GM19438 (cell line): ENCODE data around the gene KMT2E.
"Not testable (repeated sequence)": the region's sequence is repeated elsewhere in the genome, so short reads cannot be mapped to it uniquely, and the experiment has no call there.

Source experiments
- ATAC-seq: cut with Tn5 transposase; IDR thresholded peaks from one replicate; pipeline ENCODE4 v1.9.1; 2021; ENCODE audit warnings: low read depth; ENCODE audit not compliant: unreplicated experiment

KMT2E gene

DNA sequence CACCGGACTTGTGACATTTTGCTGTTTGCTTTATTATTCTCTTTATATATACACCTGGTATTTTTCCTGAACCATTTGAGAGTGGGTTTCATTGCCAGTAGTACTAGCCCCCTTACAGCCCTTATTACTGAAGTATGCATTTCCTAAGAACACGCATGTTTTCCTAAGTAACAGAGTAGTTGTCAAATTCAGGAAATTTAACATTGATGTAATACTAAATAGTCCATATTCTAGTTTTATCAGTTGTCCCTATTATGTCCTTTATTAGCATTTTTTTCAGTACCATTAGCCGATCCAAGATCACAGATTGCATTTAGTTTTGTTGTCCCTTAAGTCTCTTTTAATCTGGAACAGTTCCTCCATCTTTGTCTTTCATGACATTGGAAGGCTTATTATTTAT is 8.0 kb downstream of the KMT2E start:
- ATAC-seq: no peak

- ATAC-seq: no peak
Measured at GRCh38 chr7:105022458-105022857, 8.5 kb downstream of the KMT2E start.

- no peak for ATAC-seq
Measured at GRCh38 chr7:105024734-105025133, 10.7 kb downstream of the KMT2E start.

DNA sequence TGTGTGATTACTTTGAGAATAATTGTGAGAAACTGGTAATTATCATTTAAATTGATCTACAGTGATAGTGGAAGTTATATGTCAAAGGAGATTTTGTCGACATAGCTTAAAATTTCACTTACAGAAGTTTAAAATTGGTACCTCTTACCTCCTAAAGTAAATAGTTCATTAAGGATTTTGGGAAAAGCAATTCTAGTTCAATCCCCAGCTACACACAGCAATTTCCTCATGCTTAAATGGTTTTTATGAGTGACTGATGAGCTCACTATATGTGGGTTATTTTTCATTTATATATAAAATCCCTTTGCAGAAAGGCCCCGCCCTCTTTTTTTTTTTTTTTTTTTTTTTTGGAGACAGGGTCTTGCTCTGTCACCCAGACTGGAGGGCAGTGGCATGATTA is 12.7 kb downstream of the KMT2E start:
- no peak for ATAC-seq

- ATAC-seq: no peak
Measured at GRCh38 chr7:105027176-105027853, 13.3 kb downstream of the KMT2E start.

DNA sequence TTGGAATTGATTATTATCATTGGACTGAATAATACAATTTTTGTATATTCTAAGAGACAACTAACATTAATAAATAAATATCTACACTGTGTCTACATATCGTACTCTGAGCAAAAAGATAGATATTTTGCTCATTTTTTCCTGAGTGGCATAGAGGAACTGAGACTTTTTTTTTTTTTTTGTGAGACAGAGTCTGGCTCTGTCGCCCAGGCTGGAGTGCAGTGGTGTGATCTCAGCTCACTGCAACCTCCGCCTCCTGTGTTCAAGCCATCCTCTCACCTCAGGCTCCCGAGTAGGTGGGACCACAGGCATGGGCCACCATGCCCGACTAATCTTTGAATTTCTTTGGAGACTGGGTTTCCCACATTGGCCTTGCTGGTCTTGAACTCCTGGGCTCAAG is 14.0 kb downstream of the KMT2E start:
- no peak for ATAC-seq

DNA sequence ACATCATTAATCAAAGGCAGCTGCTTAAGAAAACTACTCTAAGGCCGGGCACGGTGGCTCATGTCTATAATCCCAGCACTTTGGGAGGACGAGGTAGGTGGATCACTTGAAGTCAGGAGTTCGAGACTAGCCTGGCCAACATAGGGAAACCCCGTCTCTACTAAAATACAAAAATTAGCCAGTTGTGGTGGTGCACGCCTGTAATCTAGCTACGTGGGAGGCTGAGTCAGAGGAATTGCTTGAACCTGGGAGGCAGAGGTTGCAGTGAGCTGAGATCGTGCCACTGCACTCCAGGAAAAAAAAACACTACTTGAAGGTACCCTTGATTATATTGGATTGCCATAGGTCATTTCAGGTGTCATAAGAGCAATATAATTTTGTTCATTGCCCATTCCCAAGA is 14.9 kb downstream of the KMT2E start:
- ATAC-seq: not testable (repeated sequence)

DNA sequence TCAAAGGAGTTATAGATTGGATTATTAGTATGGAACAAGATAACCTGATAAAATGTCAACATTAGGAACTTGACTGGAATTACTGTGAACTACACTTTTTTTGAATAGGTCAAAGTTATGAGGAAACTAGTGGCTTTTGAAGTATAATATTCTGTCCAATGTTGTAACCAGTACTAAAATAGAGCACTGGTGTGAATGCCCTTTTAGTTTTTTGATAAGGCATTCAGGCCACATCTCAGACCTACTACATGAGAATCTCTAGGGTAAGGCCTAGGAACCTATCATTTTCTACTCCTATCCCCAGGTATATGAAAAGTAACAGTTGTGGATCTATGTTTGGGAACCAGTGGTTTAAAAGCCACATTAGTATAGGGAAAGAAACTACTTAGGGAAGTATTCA is 16.4 kb downstream of the KMT2E start:
- ATAC-seq: no peak

DNA sequence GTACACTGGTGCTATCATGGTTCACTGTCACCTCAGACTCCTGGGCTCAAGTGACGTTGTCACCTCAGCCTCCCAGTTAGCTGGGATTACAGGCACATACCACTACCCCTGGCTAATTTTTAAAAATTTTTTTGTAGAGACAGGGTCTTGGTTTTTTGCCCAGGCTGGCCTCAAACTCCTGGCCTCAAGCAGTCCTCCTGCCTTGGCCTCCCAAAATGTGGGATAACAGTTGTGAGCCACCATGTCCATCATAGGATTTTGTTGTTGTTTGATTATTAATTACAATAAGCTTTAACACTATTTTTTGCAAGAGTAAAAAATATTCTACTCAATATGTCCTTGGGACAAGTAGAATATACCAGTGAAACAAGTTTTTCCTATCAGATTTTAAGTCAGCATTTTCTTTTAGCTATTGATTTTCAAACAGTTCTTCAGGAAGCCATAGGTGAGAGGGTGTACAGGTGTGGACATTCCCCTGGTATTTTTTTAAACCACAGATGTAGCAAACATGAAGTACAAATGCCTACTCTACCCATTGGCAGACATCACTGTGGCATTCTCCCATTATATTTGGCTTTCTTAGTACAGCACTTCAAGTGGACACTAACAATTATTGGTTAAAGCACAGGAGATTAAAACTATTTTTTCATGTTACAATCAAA is 18.7 kb downstream of the KMT2E start:
- ATAC-seq: no peak

- no peak for ATAC-seq
Measured at GRCh38 chr7:105035349-105035748, 21.3 kb downstream of the KMT2E start.

- no peak for ATAC-seq
Measured at GRCh38 chr7:105036217-105037168, 22.5 kb downstream of the KMT2E start.

GRCh38 chr7:105037319-105037718 is 23.3 kb downstream of the KMT2E start:
- ATAC-seq: no peak

GRCh38 chr7:105044449-105045070 is 30.6 kb downstream of the KMT2E start:
- no peak for ATAC-seq

DNA sequence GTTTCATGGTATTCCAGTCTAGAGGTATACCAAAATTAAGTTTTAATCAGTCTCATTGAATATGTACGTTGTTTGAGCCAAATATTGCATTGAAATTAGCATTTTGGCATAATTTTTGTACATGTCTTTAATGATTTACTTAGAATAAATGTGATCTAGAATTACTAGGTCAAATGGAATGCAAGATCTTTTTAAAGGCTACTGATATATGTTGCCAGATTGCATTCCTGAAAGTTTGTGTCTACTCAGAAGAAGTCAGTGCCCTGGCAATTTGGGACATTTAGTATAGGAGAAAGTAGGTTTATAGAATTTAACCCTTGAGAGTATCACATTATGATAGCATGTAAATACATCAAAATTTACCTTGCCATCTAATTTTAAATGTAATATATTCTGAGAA is 32.4 kb downstream of the KMT2E start:
- ATAC-seq: no peak

GRCh38 chr7:105047932-105048331 is 33.9 kb downstream of the KMT2E start:
- no peak for ATAC-seq

GRCh38 chr7:105050493-105050892 is 36.5 kb downstream of the KMT2E start:
- ATAC-seq: no peak

GRCh38 chr7:105050899-105051298 is 36.9 kb downstream of the KMT2E start:
- not testable (repeated sequence) for ATAC-seq

DNA sequence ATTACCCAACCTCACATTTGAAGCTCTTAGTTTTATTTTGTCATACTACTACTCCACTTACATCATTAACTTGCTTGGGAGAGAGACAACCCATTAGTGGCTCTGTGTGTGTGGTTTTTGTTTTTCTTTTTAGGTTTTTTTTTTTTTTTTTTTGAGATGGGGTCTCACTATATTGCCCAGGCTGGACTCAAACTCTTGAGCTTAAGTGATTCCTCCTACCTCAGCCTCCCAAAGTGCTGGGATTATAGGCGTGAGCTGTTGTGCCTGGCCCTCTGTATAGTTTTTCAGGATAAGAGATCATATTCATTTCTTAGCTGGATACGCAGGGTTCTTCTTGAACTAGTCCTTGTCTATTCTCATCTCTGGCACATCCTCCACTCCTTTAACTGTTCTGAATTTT is 41.1 kb downstream of the KMT2E start:
- no peak for ATAC-seq

DNA sequence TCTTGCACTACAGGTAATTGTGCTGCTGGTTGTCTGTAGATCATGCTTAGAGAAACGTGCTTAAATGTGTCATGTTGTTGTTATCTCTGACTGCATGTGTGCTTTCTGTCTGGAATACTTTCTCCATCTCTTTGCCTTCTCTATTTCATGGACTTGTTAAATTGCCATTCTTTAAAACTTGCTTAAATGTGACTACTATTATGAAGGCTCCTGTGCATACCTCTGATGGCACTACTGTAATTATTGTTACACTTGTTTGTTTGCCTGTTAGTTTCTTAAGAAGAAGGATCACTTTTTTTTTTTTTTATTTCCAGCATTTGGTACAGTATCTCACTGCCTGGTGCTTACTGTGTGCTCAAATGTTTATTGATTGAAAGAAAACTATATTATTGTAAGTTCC is 41.6 kb downstream of the KMT2E start:
- ATAC-seq: no peak

GRCh38 chr7:105057472-105057871 is 43.5 kb downstream of the KMT2E start:
- no peak for ATAC-seq

- ATAC-seq: no peak
Measured at GRCh38 chr7:105060437-105060836, 46.4 kb downstream of the KMT2E start.
